ENCODE data around the gene TCF12.
"Not testable (repeated sequence)": the region's sequence is repeated elsewhere in the genome, so short reads cannot be mapped to it uniquely, and the experiment has no call there.

The TCF12 gene

DNA sequence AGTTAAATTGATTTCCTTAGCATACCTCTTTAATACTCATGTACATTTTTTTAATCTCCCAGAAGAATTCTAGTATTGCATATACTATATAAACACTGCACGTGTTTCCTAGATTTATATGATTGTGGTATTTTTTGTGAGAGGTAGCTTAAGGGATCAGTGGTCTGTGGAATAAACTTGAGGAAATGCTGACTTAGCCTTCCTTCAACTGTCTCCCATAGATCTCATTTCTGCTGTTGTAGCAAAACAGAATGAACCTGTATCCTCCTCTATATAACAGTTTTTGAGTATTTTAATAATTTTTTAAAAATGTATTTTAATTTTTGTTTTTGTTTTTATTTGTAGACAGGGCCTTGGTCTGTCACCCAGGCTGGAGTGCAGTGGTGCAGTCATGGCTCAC is 86.8 kb downstream of the TCF12 start:
- Histone ChIP-seq H3K27me3 (ENCODE audit: control insufficient read depth, insufficient read depth, low read length) (no peaks in the 10 kb centered on the region), H3K27ac (ENCODE audit: low read length) (no peak overlapping the region), H3K9ac (ENCODE audit: low read length) (no peak overlapping the region), H3K36me3 (ENCODE audit: control insufficient read depth, low read depth, low read length) (no peaks in the 10 kb centered on the region), H3K4me3 (ENCODE audit: low read length) (no peak overlapping the region), H3K9me3 (ENCODE audit: control insufficient read depth, low read depth, low read length) (no peaks in the 10 kb centered on the region), H3K4me1 (ENCODE audit: control insufficient read depth, low read depth, low read length) (no peaks in the 10 kb centered on the region)

DNA sequence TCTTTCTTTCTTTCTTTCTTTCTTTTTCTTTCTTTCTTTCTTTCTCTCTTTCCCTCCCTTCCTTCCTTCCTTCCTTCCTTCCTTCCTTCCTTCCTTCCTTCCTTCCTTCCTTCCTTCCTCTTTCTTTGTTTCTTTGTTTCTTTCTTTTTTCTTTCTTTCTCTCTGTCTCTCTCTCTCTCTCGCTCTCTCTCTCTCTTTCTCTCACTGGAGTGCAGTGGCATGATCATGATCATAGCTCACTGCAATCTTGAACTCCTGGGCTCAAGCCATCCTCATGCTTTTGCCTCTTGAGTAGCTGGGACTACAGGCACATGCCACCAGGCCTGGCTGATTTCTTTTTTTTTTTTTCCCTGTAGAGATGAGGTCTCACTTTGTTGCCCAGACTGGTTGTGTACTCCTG is 89.4 kb downstream of the TCF12 start:
- H3K27me3 ChIP-seq (ENCODE audit: control insufficient read depth, insufficient read depth, low read length); H3K4me3 ChIP-seq (ENCODE audit: low read length); H3K4me1 ChIP-seq (ENCODE audit: control insufficient read depth, low read depth, low read length); H3K9me3 ChIP-seq (ENCODE audit: control insufficient read depth, low read depth, low read length); H3K9ac ChIP-seq (ENCODE audit: low read length); H3K27ac ChIP-seq (ENCODE audit: low read length); H3K36me3 ChIP-seq (ENCODE audit: control insufficient read depth, low read depth, low read length): not testable (repeated sequence)

- H3K27ac ChIP-seq (ENCODE audit: low read length), result no peak overlapping the region
- H3K36me3 ChIP-seq (ENCODE audit: control insufficient read depth, low read depth, low read length), result no peaks in the 10 kb centered on the region
- H3K9me3 ChIP-seq (ENCODE audit: control insufficient read depth, low read depth, low read length), result no peaks in the 10 kb centered on the region
- no peak overlapping the region for H3K9ac ChIP-seq (ENCODE audit: low read length)
- H3K4me3 ChIP-seq (ENCODE audit: low read length), result no peak overlapping the region
- no peaks in the 10 kb centered on the region for H3K27me3 ChIP-seq (ENCODE audit: control insufficient read depth, insufficient read depth, low read length)
- H3K4me1 ChIP-seq (ENCODE audit: control insufficient read depth, low read depth, low read length), result no peaks in the 10 kb centered on the region
Measured at GRCh38 chr15:57010724-57011123, 92.3 kb downstream of the TCF12 start.

DNA sequence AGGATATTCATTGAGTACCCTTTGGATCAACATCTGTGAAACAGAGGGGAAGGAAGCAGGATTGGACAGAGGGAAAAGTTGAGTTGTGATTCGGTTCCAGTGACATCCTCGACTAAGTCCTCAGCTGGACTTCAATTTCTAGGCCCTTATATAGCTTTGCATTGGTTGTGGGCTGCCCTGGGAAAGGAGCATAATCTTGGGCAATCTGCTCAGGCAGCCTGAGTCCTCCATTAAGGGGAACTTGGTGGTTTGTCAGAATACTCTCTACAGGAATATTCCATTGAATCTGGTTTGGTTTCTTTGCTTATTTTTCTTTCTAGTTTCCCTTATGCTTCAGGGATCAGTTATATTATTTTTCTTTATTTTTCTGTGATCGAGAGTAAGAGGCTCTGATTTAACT is 94.1 kb downstream of the TCF12 start:
- Histone ChIP-seq H3K9me3 (ENCODE audit: control insufficient read depth, low read depth, low read length) (no peaks in the 10 kb centered on the region), H3K27me3 (ENCODE audit: control insufficient read depth, insufficient read depth, low read length) (no peaks in the 10 kb centered on the region), H3K27ac (ENCODE audit: low read length) (no peak overlapping the region), H3K4me3 (ENCODE audit: low read length) (no peak overlapping the region), H3K36me3 (ENCODE audit: control insufficient read depth, low read depth, low read length) (no peaks in the 10 kb centered on the region), H3K9ac (ENCODE audit: low read length) (no peak overlapping the region), H3K4me1 (ENCODE audit: control insufficient read depth, low read depth, low read length) (peaks cover 15% of the 10 kb centered on the region)

GRCh38 chr15:57014896-57015295 is 96.5 kb downstream of the TCF12 start:
- not testable (repeated sequence) for H3K9me3 ChIP-seq (ENCODE audit: control insufficient read depth, low read depth, low read length); H3K27me3 ChIP-seq (ENCODE audit: control insufficient read depth, insufficient read depth, low read length); H3K27ac ChIP-seq (ENCODE audit: low read length); H3K36me3 ChIP-seq (ENCODE audit: control insufficient read depth, low read depth, low read length); H3K9ac ChIP-seq (ENCODE audit: low read length); H3K4me3 ChIP-seq (ENCODE audit: low read length)
- H3K4me1 ChIP-seq (ENCODE audit: control insufficient read depth, low read depth, low read length), result peaks cover 15% of the 10 kb centered on the region

- Histone ChIP-seq H3K27ac (ENCODE audit: low read length) (no peak overlapping the region), H3K36me3 (ENCODE audit: control insufficient read depth, low read depth, low read length) (no peaks in the 10 kb centered on the region), H3K9ac (ENCODE audit: low read length) (no peak overlapping the region), H3K4me1 (ENCODE audit: control insufficient read depth, low read depth, low read length) (peaks cover 15% of the 10 kb centered on the region), H3K9me3 (ENCODE audit: control insufficient read depth, low read depth, low read length) (no peaks in the 10 kb centered on the region), H3K4me3 (ENCODE audit: low read length) (no peak overlapping the region), H3K27me3 (ENCODE audit: control insufficient read depth, insufficient read depth, low read length) (no peaks in the 10 kb centered on the region)
Measured at GRCh38 chr15:57015360-57015759, 96.9 kb downstream of the TCF12 start.

- Histone ChIP-seq H3K9me3 (ENCODE audit: control insufficient read depth, low read depth, low read length) (no peaks in the 10 kb centered on the region), H3K27ac (ENCODE audit: low read length) (no peak overlapping the region), H3K36me3 (ENCODE audit: control insufficient read depth, low read depth, low read length) (no peaks in the 10 kb centered on the region), H3K27me3 (ENCODE audit: control insufficient read depth, insufficient read depth, low read length) (no peaks in the 10 kb centered on the region), H3K4me3 (ENCODE audit: low read length) (no peak overlapping the region), H3K4me1 (ENCODE audit: control insufficient read depth, low read depth, low read length) (peaks cover 15% of the 10 kb centered on the region), H3K9ac (ENCODE audit: low read length) (no peak overlapping the region)
Measured at GRCh38 chr15:57015897-57016296, 97.5 kb downstream of the TCF12 start.

DNA sequence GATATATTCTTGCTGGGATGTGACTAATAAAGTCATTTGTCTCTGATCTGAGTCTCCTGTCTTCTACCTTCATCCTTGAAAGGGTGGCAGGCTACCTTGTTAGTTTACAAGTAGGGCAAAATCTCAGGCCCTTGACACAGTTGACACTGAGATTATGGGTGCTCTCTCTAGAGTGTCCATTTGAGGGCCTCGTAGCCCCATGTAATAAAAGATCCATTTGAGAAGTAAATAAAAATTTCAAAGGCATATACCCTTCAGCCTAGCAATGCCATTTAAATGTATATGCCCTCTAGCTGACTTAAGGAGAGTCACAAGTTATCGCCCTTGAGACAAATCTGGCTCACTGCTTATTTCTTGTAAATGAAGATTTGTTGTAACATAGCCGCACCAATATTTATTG is 98.6 kb downstream of the TCF12 start:
- H3K27ac ChIP-seq (ENCODE audit: low read length), result no peak overlapping the region
- no peak overlapping the region for H3K9ac ChIP-seq (ENCODE audit: low read length)
- H3K4me1 ChIP-seq (ENCODE audit: control insufficient read depth, low read depth, low read length), result peaks cover 15% of the 10 kb centered on the region
- no peaks in the 10 kb centered on the region for H3K9me3 ChIP-seq (ENCODE audit: control insufficient read depth, low read depth, low read length)
- H3K4me3 ChIP-seq (ENCODE audit: low read length), result no peak overlapping the region
- H3K36me3 ChIP-seq (ENCODE audit: control insufficient read depth, low read depth, low read length), result no peaks in the 10 kb centered on the region
- no peaks in the 10 kb centered on the region for H3K27me3 ChIP-seq (ENCODE audit: control insufficient read depth, insufficient read depth, low read length)

DNA sequence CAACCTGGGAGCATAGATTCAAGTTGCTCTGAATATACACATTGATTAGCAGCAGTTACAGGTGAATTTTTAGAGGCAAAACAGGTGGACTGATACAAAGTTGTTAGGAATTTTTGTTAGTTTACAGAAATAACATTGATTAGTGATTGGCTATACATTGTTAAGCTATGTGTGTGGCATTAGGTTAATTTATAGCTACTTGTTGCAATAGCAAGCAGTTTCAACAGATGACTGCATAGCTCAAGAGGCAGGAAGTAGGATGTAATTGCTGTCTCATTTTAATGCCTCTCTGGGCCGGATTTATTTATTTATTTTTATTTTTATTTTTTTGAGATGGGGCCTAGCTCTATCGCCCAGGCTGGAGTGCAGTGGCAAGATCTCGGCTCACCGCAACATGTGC is 99.7 kb downstream of the TCF12 start:
- no peaks in the 10 kb centered on the region for H3K27me3 ChIP-seq (ENCODE audit: control insufficient read depth, insufficient read depth, low read length)
- no peak overlapping the region for H3K4me3 ChIP-seq (ENCODE audit: low read length)
- no peaks in the 10 kb centered on the region for H3K36me3 ChIP-seq (ENCODE audit: control insufficient read depth, low read depth, low read length)
- peaks cover 7% of the 10 kb centered on the region for H3K9me3 ChIP-seq (ENCODE audit: control insufficient read depth, low read depth, low read length)
- no peak overlapping the region for H3K27ac ChIP-seq (ENCODE audit: low read length)
- H3K9ac ChIP-seq (ENCODE audit: low read length), result no peak overlapping the region
- H3K4me1 ChIP-seq (ENCODE audit: control insufficient read depth, low read depth, low read length), result peaks cover 15% of the 10 kb centered on the region

GRCh38 chr15:57019496-57020160 is 101.2 kb downstream of the TCF12 start:
- H3K4me1 ChIP-seq (ENCODE audit: control insufficient read depth, low read depth, low read length), result peaks cover 15% of the 10 kb centered on the region
- no peak overlapping the region for H3K4me3 ChIP-seq (ENCODE audit: low read length)
- no peaks in the 10 kb centered on the region for H3K36me3 ChIP-seq (ENCODE audit: control insufficient read depth, low read depth, low read length)
- no peak overlapping the region for H3K9ac ChIP-seq (ENCODE audit: low read length)
- H3K27ac ChIP-seq (ENCODE audit: low read length), result no peak overlapping the region
- no peaks in the 10 kb centered on the region for H3K27me3 ChIP-seq (ENCODE audit: control insufficient read depth, insufficient read depth, low read length)
- H3K9me3 ChIP-seq (ENCODE audit: control insufficient read depth, low read depth, low read length), result peaks cover 9% of the 10 kb centered on the region

GRCh38 chr15:57025264-57025926 is 107.0 kb downstream of the TCF12 start:
- Histone ChIP-seq H3K9me3 (ENCODE audit: control insufficient read depth, low read depth, low read length) (peaks cover 9% of the 10 kb centered on the region), H3K36me3 (ENCODE audit: control insufficient read depth, low read depth, low read length) (no peaks in the 10 kb centered on the region), H3K9ac (ENCODE audit: low read length) (no peak overlapping the region), H3K27ac (ENCODE audit: low read length) (no peak overlapping the region), H3K4me1 (ENCODE audit: control insufficient read depth, low read depth, low read length) (no peaks in the 10 kb centered on the region), H3K27me3 (ENCODE audit: control insufficient read depth, insufficient read depth, low read length) (no peaks in the 10 kb centered on the region), H3K4me3 (ENCODE audit: low read length) (no peak overlapping the region)

GRCh38 chr15:57026016-57026592 is 107.7 kb downstream of the TCF12 start:
- Histone ChIP-seq H3K27me3 (ENCODE audit: control insufficient read depth, insufficient read depth, low read length) (no peaks in the 10 kb centered on the region), H3K36me3 (ENCODE audit: control insufficient read depth, low read depth, low read length) (no peaks in the 10 kb centered on the region), H3K4me1 (ENCODE audit: control insufficient read depth, low read depth, low read length) (peaks cover 3% of the 10 kb centered on the region), H3K27ac (ENCODE audit: low read length) (no peak overlapping the region), H3K9me3 (ENCODE audit: control insufficient read depth, low read depth, low read length) (peaks cover 9% of the 10 kb centered on the region), H3K4me3 (ENCODE audit: low read length) (no peak overlapping the region), H3K9ac (ENCODE audit: low read length) (no peak overlapping the region)

Data from iPS-18a (cell line).